Transverse colon (tissue), 4 donors: ENCODE measurements around the gene CLSTN1. TPM values are rescaled to one million over a fixed set of nuclear protein-coding genes. Genes with fewer than 3 reads are reported as not detected.

Experiments used
- DNase-seq: peaks from one replicate; pipeline ENCODE4 v3.0.0-alpha.2; 2019
- H3K27ac ChIP-seq, 4 donors: fragments of 200-600 bp; sonication (generic); 2 replicates each; pipeline ENCODE4 v1.5.1; 2016 to 2018; ENCODE audit warnings: inconsistent platforms in 4 of 4
- H3K27me3 ChIP-seq: fragments of 200-600 bp; sonication (generic); 2 replicates; pipeline ENCODE4 v1.5.1; 2017; ENCODE audit warnings: inconsistent platforms
- H3K36me3 ChIP-seq, 4 donors: fragments of 200-600 bp; sonication (generic); 2 replicates each; pipeline ENCODE4 v1.5.1; 2017 to 2019; ENCODE audit warnings: inconsistent platforms in 4 of 4
- H3K4me1 ChIP-seq, 4 donors: fragments of 200-600 bp; sonication (generic); 2 replicates each; pipeline ENCODE4 v1.5.1; 2017 to 2020; ENCODE audit warnings: inconsistent platforms in 4 of 4
- H3K4me3 ChIP-seq, 4 donors: fragments of 200-600 bp; sonication (generic); 1 replicate in 1 of 4; 2 replicates in 3 of 4; pipeline versions ENCODE4 v1.5.1 to v1.6.1; 2017 to 2019; ENCODE audit warnings: inconsistent platforms in 4 of 4
- H3K9me3 ChIP-seq, 2 donors: fragments of 200-600 bp; sonication (generic); 2 replicates each; pipeline ENCODE4 v1.5.1; 2017 to 2019; ENCODE audit warnings: inconsistent platforms in 2 of 2
- CTCF ChIP-seq, 5 experiments: fragments of 200-600 bp in 3 of 5; fragments of 450-650 bp in 2 of 5; sonication (generic) in 3 of 5; IDR thresholded peaks; 1 replicate in 2 of 5; 2 replicates in 3 of 5; pipeline ENCODE4 v1.5.1; 2016 to 2017; ENCODE audit warnings: antibody characterized with exemption in 5 of 5, inconsistent platforms in 3 of 5, mild to moderate bottlenecking in 2 of 5, moderate library complexity in 1 of 5
- EP300 ChIP-seq: sonication (generic); formaldehyde crosslinking; IDR thresholded peaks from one replicate; pipeline ENCODE4 v1.6.1; 2017; ENCODE audit warnings: antibody characterized with exemption, low read depth
- POLR2A ChIP-seq: fragments of 450-650 bp; IDR thresholded peaks from one replicate; pipeline ENCODE4 v1.6.1; 2016; ENCODE audit warnings: antibody characterized with exemption, mild to moderate bottlenecking, moderate library complexity
- POLR2AphosphoS5 ChIP-seq, 3 donors: sonication (generic); formaldehyde crosslinking; IDR thresholded peaks; one replicate each; pipeline ENCODE4 v1.6.1; 2016; ENCODE audit warnings: antibody characterized with exemption in 3 of 3
- WGBS, 2 donors: methylation state at CpG; one replicate each; pipeline ENCODE4 v1.1.5; 2018; ENCODE audit warnings: low coverage in 1 of 2; 5-methylcytosine and 5-hydroxymethylcytosine counted together
- in situ Hi-C, 4 donors: fragments of 200-750 bp; cut with MboI; loops; one replicate each; pipeline versions ENCODE4 v1.15.0 to v1.15.1; 2017; ENCODE audit warnings: low sequenced_read_pairs in 3 of 4, low pct_ligation_motif_present in 1 of 4, low pct_unique_long_range_greater_than_20kb in 1 of 4
- intact Hi-C: fragments of 100-400 bp; cut with DNase I; formaldehyde crosslinking; loops from one replicate; pipeline ENCODE4 v1.15.1; 2023; ENCODE audit warnings: low total_unique reads
- total RNA-seq, 4 donors: library from RNA; depleted of rRNA; stranded (reverse); fragments of >200 nt; gene quantifications; one replicate each; pipeline ENCODE4 v1.1.0, GENCODE V29; 2016

CLSTN1 gene
- total RNA-seq, 4 donors from 2014 or later = 118 to 191 (median 143) TPM

DNA sequence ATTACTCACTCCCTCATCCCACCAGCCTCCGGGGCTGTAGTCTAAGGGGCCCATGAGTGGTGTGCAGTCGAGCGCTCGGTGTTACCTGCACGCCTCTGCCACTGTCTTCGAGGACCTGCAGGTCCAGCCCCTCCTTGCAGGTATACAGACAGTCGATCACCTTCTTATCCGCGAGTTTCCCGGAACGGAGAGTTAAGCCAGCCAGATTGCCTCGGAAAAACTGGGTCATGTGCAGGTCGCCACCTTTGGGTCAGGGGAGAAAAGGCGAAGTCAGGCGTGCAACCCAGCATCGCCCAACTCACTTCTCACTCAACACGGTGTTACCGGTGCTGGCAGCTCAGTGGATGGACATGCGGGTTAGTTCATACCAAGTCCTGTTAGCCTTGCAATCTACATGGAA lies 88.0 kb downstream of the CLSTN1 start:
- Histone ChIP-seq H3K4me3 (no peak overlapping the region), H3K9me3 (no peaks in the 10 kb centered on the region), H3K4me1 (no peaks in the 10 kb centered on the region), H3K36me3 (peaks cover 0 to 76% (median 33%) of the 10 kb centered on the region in 4 donors), H3K27ac (no peak overlapping the region), H3K27me3 (no peaks in the 10 kb centered on the region)
- 70 to 94% methylated on average over 2 to 19 of the region's 19 CpGs for WGBS, 2 donors
- TF ChIP-seq POLR2AphosphoS5 (IDR thresholded peaks at IDR 0.05) (no peak), EP300 (no peak), POLR2A (no peak), CTCF (IDR thresholded peaks at IDR 0.05) (no peak)
- in situ Hi-C loops (no loop called here), intact Hi-C loops (no loop called here)
- no peak for DNase-seq

DNA sequence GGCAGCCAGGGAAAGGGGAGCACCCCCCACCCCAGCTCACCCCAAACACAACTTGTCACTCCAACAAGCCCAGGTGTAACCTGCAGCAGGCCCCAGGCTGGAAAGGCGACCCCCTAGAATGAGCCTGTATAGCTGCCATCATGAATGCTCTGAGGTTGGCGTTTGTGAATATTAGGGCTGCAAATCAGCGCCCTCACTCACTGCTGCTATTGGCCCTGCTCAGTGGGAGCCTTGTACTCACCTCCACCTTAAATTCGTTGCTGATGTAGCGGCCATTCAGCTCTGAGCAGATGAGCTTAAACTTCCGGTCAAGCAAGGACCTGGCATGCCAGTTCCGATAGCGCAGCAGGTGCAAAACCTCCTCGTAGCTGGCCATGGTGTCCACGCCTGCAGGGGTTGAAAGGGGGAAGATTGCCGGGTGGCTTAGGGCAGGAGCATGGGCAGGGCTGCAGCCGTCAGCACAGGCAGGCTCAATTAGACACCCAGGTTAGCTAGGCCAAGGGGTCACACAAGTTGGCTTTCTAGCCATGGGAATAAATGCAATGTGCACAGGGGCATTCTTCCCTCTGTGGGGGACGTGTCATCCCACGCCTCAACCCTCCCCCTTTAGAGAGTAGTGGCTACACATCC lies 90.5 kb downstream of the CLSTN1 start:
- TF ChIP-seq POLR2AphosphoS5 (IDR thresholded peaks at IDR 0.05) (no peak), POLR2A (no peak), EP300 (no peak), CTCF (IDR thresholded peaks at IDR 0.05) (no peak)
- no peaks in the 10 kb centered on the region for H3K4me1 ChIP-seq
- 94% methylated on average over 11 of the region's 14 CpGs; no CpG with 5 or more reads in 1 of the 2 donors for WGBS, 2 donors
- H3K9me3 ChIP-seq = no peaks in the 10 kb centered on the region
- H3K4me3 ChIP-seq = no peak overlapping the region
- in situ Hi-C loops = no loop called here
- H3K27ac ChIP-seq = no peak overlapping the region
- H3K27me3 ChIP-seq = no peaks in the 10 kb centered on the region
- peaks cover 0 to 81% (median 32%) of the 10 kb centered on the region in 4 donors for H3K36me3 ChIP-seq
- no peak for DNase-seq
- intact Hi-C loops = no loop called here

DNA sequence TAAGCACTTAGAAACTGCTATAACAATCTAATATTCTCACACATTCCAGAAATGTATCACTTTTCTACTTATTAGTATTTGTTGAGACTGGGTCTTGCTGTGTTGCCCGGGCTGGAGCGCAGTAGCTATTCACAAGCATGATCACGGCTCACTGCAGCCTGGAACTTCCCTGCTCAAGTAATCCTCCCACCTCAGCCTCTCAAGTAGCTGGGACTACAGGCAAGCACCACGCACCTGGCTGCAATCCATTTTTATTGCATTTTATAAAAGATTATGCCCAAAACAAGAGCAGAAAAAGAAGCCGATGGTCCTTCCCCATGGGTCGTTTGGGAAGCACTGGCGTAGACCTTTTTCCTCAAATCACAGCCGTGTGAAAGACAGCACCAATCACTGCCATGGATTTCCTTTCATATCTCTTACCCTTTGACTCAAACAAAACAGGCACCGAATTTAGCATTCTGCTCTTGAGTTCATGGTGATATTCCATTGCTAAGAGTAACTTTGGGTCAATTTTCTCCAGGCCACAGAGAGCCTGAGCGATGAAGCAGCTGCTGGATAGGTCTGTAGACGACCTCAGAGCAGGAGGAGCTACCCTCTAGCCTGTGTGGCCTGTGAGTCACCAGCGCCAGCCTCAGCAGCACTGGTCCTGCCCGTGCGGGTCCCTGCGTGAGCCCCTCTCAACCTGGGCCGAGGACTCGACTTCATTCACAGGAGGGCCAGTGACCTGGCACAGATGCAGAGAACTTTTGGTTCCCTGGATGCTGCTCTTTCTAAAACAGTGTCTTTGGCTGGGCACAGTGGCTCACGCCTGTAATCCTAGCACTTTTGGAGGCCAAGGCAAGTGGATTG lies 91.4 kb downstream of the CLSTN1 start:
- Histone ChIP-seq H3K36me3 (peaks cover 0 to 77% (median 31%) of the 10 kb centered on the region in 4 donors), H3K27ac (no peak overlapping the region), H3K27me3 (no peaks in the 10 kb centered on the region), H3K9me3 (no peaks in the 10 kb centered on the region), H3K4me3 (no peak overlapping the region), H3K4me1 (no peaks in the 10 kb centered on the region)
- WGBS, 2 donors = 85 to 88% methylated on average over 6 to 18 of the region's 18 CpGs
- TF ChIP-seq POLR2AphosphoS5 (IDR thresholded peaks at IDR 0.05) (no peak), POLR2A (no peak), CTCF (IDR thresholded peaks at IDR 0.05) (no peak), EP300 (no peak)
- in situ Hi-C loops = no loop called here
- intact Hi-C loops = no loop called here
- no peak for DNase-seq

DNA sequence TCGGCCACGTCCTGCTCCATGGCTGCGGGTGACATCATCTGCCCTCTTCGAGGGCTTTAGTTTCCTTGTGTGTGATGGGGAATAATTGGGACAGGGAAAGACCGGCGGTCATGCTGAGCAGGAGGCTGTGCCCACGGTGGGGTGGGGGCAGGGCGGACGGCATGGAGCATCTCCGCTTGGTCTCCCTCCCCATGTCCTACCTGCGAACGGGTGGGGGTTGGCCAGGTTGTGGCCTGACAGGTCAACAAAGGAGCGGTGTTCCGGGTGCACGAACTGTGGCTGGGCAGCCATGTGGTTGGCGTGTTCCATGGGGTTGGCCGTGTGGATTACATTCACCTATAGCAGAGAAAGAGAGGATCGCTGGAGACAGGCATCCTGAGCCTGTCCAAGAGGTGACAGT lies 92.2 kb downstream of the CLSTN1 start:
- Histone ChIP-seq H3K9me3 (no peaks in the 10 kb centered on the region), H3K4me1 (no peaks in the 10 kb centered on the region), H3K4me3 (no peak overlapping the region), H3K36me3 (peaks cover 0 to 72% (median 31%) of the 10 kb centered on the region in 4 donors), H3K27ac (no peak overlapping the region), H3K27me3 (no peaks in the 10 kb centered on the region)
- no peak for DNase-seq
- 93 to 97% methylated on average over 5 to 18 of the region's 18 CpGs for WGBS, 2 donors
- in situ Hi-C loops (no loop called here), intact Hi-C loops (no loop called here)
- TF ChIP-seq CTCF (IDR thresholded peaks at IDR 0.05) (no peak), POLR2AphosphoS5 (IDR thresholded peaks at IDR 0.05) (no peak)
